ENCODE data around the gene PLXNB3. TPM values are rescaled to one million over a fixed set of nuclear protein-coding genes. Genes with fewer than 3 reads are reported as not detected.

PLXNB3 gene
- total and polyA plus RNA-seq, 2 of the 13 experiments (the other 11 are each of a cell fraction or from before 2014, with no cell fraction given), result 3.0 to 6.9 TPM

GRCh38 chrX:153727123-153727931 lies 36.7 kb upstream of the PLXNB3 start:
- 0% methylated on average over 5 of the region's 23 CpGs for WGBS (ENCODE audit: low lambda C conversion rate)
- TF ChIP-seq ARNTL (CRISPR knock-in tag; IDR thresholded peaks at IDR 0.05) (no peak), HNF4G (IDR thresholded peaks at IDR 0.05; ENCODE audit: borderline replicate concordance, low read depth, low read length) (no peak), HNF4G (CRISPR knock-in tag; IDR thresholded peaks at IDR 0.05; ENCODE audit: borderline replicate concordance, low read depth) (no peak), TBP (CRISPR knock-in tag; IDR thresholded peaks at IDR 0.05) (no peak), ZNF709 (CRISPR knock-in tag; IDR thresholded peaks at IDR 0.05) (no peak), ONECUT2 (CRISPR knock-in tag; IDR thresholded peaks at IDR 0.05) (no peak), TBX2 (CRISPR knock-in tag; IDR thresholded peaks at IDR 0.05; ENCODE audit: borderline replicate concordance) (peak; percentile 7; the same call in 1 of the 2 replicates), MIXL1 (CRISPR knock-in tag; IDR thresholded peaks at IDR 0.05) (no peak), GFI1 (CRISPR knock-in tag; IDR thresholded peaks at IDR 0.05; ENCODE audit: borderline replicate concordance) (no peak), SRY (CRISPR knock-in tag; IDR thresholded peaks at IDR 0.05) (0 out of 2 replicates have a peak, but pooled peaks have one; percentile 33), ZNF549 (CRISPR knock-in tag; IDR thresholded peaks at IDR 0.05) (no peak), ZSCAN12 (CRISPR knock-in tag; IDR thresholded peaks at IDR 0.05) (no peak), ARID5B (CRISPR knock-in tag; IDR thresholded peaks at IDR 0.05) (no peak), ZNF775 (CRISPR knock-in tag; IDR thresholded peaks at IDR 0.05; ENCODE audit: borderline replicate concordance) (no peak), ZSCAN20 (CRISPR knock-in tag; IDR thresholded peaks at IDR 0.05; ENCODE audit: borderline replicate concordance) (no peak), MXD3 (CRISPR knock-in tag; IDR thresholded peaks at IDR 0.05) (no peak), MAFF (IDR thresholded peaks at IDR 0.05; ENCODE audit: low read depth, low read length) (no peak), CAMTA2 (CRISPR knock-in tag; IDR thresholded peaks at IDR 0.05; ENCODE audit: borderline replicate concordance) (no peak), GATAD2A (CRISPR knock-in tag; IDR thresholded peaks at IDR 0.05) (no peak), ZGPAT (CRISPR knock-in tag; IDR thresholded peaks at IDR 0.05) (no peak)

More at GRCh38 chrX:153727123-153727931, 36.7 kb upstream of the PLXNB3 start:
- peaks cover 0 to 6% of the 10 kb centered on the region in 2 experiments; a peak in 1 of 5 replicates for H3K36me3 ChIP-seq (replicated peaks in 1 of 2; ENCODE audit: control insufficient read depth in 1 of 2, insufficient read depth in 2 of 2, low read length in 2 of 2)
- peak overlapping the region; percentile 84 for H3K4me2 ChIP-seq (ENCODE audit: low read depth, low read length)
- CTCF ChIA-PET (ENCODE audit: low intra/inter-chr PET ratio, low total read pairs), result no interaction called here
- in situ Hi-C loops (cut with HindIII; ENCODE audit: extremely low pct_ligation_motif_present, low pct_unique_long_range_greater_than_20kb) (no loop called here), intact Hi-C loops (cut with micrococcal nuclease; ENCODE audit: unreplicated experiment) (no loop called here)
- peak; percentile 43 for DNase-seq (ENCODE audit: low spot score)
- peaks cover 30% of the 10 kb centered on the region for H4K20me1 ChIP-seq (ENCODE audit: insufficient read depth, low read length)
- peak overlapping the region; percentile 85 for H3K9ac ChIP-seq (ENCODE audit: insufficient read depth, low read depth, low read length)
- H3K27me3 ChIP-seq (ENCODE audit: control insufficient read depth in 1 of 2, insufficient read depth in 2 of 2, low read length in 2 of 2), result no peaks in the 10 kb centered on the region
- BruUV-seq (replicated peaks), result no TSS peak
- FAIRE-seq, result peak; percentile 71
- no peaks in the 10 kb centered on the region for H3K9me3 ChIP-seq (ENCODE audit: low read length)
- POLR2A ChIA-PET, result interaction anchor here (0.8 to 3.8 kb wide), 16 partner anchors 18 to 208 kb away, joined by 3 to 16 read pairs (median 4); partner anchors contain the start of genes ARHGAP4, DUSP9, NAA10 and PLXNB3
- peaks cover 51% of the 10 kb centered on the region for H3K4me1 ChIP-seq (ENCODE audit: insufficient read depth, low read length)
- peak overlapping the region; percentile 60 to 79 (median 79); a peak in 5 of 6 replicates for H3K4me3 ChIP-seq (replicated peaks in 1 of 3; ENCODE audit: insufficient read depth in 1 of 3, low read depth in 2 of 3, low read length in 3 of 3)
- peaks cover 36% of the 10 kb centered on the region for H3K79me2 ChIP-seq (ENCODE audit: insufficient read depth, low read length)
- ATAC-seq, result peak; percentile 3
- no peak overlapping the region for H2AFZ ChIP-seq (ENCODE audit: low read length)
- H3K27ac ChIP-seq (ENCODE audit: extremely low read length, insufficient read depth, low read length), result peak overlapping the region; percentile 92

Data from HepG2 (cell line).